Measurements from ENCODE around the gene RERE. TPM values are rescaled to one million over a fixed set of nuclear protein-coding genes. Genes with fewer than 3 reads are reported as not detected.

RERE gene
- total RNA-seq, 4 donors from 2014 or later: 51.2 to 1,226 (median 253) TPM

- peak overlapping the region; percentile 38 to 56 for H3K27ac ChIP-seq
- no peaks in the 10 kb centered on the region for H3K36me3 ChIP-seq
- peaks cover 6 to 9% of the 10 kb centered on the region in 2 donors for H3K4me1 ChIP-seq
- H3K27me3 ChIP-seq: no peaks in the 10 kb centered on the region
- intact Hi-C loops (cut with DNase I; ENCODE audit: low total_unique reads): no loop called here
- no peaks in the 10 kb centered on the region for H3K9me3 ChIP-seq
- DNase-seq: no peak
- no peak overlapping the region for H3K4me3 ChIP-seq
- TF ChIP-seq CTCF (IDR thresholded peaks at IDR 0.05) (no peak), POLR2A (IDR thresholded peaks at IDR 0.05) (no peak)
These were observed 147.0 kb downstream of the RERE start for GRCh38 chr1:8670371-8670818.

GRCh38 chr1:8669606-8670335 is 147.7 kb downstream of the RERE start:
- no peak overlapping the region for H3K4me3 ChIP-seq
- peak overlapping the region; percentile 38 to 56 for H3K27ac ChIP-seq
- H3K36me3 ChIP-seq: no peaks in the 10 kb centered on the region
- TF ChIP-seq POLR2A (IDR thresholded peaks at IDR 0.05) (no peak), CTCF (IDR thresholded peaks at IDR 0.05) (no peak)
- H3K4me1 ChIP-seq: peaks cover 6 to 9% of the 10 kb centered on the region in 2 donors
- H3K9me3 ChIP-seq: no peaks in the 10 kb centered on the region
- intact Hi-C loops (cut with DNase I; ENCODE audit: low total_unique reads): no loop called here
- no peak for DNase-seq
- H3K27me3 ChIP-seq: no peaks in the 10 kb centered on the region

GRCh38 chr1:8667869-8668594 is 149.4 kb downstream of the RERE start:
- H3K4me1 ChIP-seq: peaks cover 6 to 9% of the 10 kb centered on the region in 2 donors
- H3K9me3 ChIP-seq: no peaks in the 10 kb centered on the region
- intact Hi-C loops (cut with DNase I; ENCODE audit: low total_unique reads): no loop called here
- H3K27me3 ChIP-seq: no peaks in the 10 kb centered on the region
- no peak overlapping the region for H3K4me3 ChIP-seq
- peak overlapping the region; percentile 2 to 43 for H3K27ac ChIP-seq
- TF ChIP-seq CTCF (IDR thresholded peaks at IDR 0.05): no peak
- no peak for TF ChIP-seq POLR2A (IDR thresholded peaks at IDR 0.05)
- no peaks in the 10 kb centered on the region for H3K36me3 ChIP-seq
- DNase-seq: peak in 1 of 2 donors; percentile 40

- no peaks in the 10 kb centered on the region for H3K27me3 ChIP-seq
- no peak for DNase-seq
- intact Hi-C loops (cut with DNase I; ENCODE audit: low total_unique reads): no loop called here
These were observed 150.9 kb downstream of the RERE start for GRCh38 chr1:8666389-8667167.

More at GRCh38 chr1:8666389-8667167, 150.9 kb downstream of the RERE start:
- Histone ChIP-seq H3K4me1 (peaks cover 6 to 9% of the 10 kb centered on the region in 2 donors), H3K9me3 (no peaks in the 10 kb centered on the region), H3K4me3 (no peak overlapping the region), H3K36me3 (no peaks in the 10 kb centered on the region), H3K27ac (peak overlapping the region; percentile 77 to 89)
- TF ChIP-seq CTCF (IDR thresholded peaks at IDR 0.05) (no peak), POLR2A (IDR thresholded peaks at IDR 0.05) (no peak)

All from uterus (tissue), 4 donors.